Testis (tissue), 2 donors: ENCODE measurements around the gene SLC6A2.

Experiments used
- POLR2A ChIP-seq: fragments of 450-650 bp; IDR thresholded peaks from one replicate; pipeline ENCODE4 v1.6.1; 2017; ENCODE audit warnings: antibody characterized with exemption, mild to moderate bottlenecking, moderate library complexity
- TF ChIP-seq, protein P1 (sequence below), 3 experiments: fragments of 450-650 bp in 2 of 3; fragments of 200-600 bp in 1 of 3; sonication (generic) in 1 of 3; IDR thresholded peaks; one replicate each; pipeline ENCODE4 v1.5.1; 2016 to 2019; ENCODE audit warnings: antibody characterized with exemption in 3 of 3, mild to moderate bottlenecking in 2 of 3, moderate library complexity in 1 of 3

DNA sequence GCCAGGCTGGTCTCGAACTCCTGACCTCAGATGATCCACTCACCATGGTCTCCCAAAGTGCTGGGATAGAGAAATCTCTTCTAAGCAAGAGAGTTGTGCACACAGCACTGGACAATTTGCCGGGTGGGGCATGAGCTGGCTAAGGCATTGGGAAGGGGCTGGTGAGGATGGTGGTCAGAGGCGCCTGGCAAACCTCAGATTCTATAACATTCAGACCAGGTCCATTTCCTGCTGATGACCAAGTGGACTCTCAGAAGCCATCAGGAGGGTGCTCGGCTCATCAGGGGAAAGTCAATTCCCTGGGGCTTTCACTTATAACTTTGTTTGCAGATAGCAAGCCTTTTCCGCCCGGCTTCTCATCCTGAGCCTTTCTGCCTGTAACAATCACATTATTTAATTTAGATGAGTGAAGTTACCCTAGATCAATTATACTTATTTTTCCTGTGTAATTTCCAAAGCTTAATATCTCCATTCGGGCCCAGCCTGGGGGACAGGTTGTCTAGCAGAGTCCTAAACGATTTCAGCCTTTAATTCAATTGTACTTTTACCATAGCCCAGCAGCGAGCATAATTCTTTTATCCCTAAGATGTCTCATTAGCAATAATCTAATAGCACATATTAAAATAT is 15.0 kb upstream of the SLC6A2 start:
- TF ChIP-seq, protein P1, sequence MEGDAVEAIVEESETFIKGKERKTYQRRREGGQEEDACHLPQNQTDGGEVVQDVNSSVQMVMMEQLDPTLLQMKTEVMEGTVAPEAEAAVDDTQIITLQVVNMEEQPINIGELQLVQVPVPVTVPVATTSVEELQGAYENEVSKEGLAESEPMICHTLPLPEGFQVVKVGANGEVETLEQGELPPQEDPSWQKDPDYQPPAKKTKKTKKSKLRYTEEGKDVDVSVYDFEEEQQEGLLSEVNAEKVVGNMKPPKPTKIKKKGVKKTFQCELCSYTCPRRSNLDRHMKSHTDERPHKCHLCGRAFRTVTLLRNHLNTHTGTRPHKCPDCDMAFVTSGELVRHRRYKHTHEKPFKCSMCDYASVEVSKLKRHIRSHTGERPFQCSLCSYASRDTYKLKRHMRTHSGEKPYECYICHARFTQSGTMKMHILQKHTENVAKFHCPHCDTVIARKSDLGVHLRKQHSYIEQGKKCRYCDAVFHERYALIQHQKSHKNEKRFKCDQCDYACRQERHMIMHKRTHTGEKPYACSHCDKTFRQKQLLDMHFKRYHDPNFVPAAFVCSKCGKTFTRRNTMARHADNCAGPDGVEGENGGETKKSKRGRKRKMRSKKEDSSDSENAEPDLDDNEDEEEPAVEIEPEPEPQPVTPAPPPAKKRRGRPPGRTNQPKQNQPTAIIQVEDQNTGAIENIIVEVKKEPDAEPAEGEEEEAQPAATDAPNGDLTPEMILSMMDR (IDR thresholded peaks at IDR 0.05), result no peak
- TF ChIP-seq POLR2A, result no peak
